Activated B cell treated with CpG ODN at 0.5 μM for 24 hours (primary cell): ENCODE measurements around the gene LCMT2. TPM values are rescaled to one million over a fixed set of nuclear protein-coding genes. Genes with fewer than 3 reads are reported as not detected.

ENCODE experiments used
- ATAC-seq: fragments of 200-7000 bp; cut with Tn5 transposase; one replicate; pipeline ENCODE4 v1.10.0; 2021; ENCODE audit warnings: low read depth, mild to moderate bottlenecking, moderate library complexity
- CTCF ChIA-PET: fragments of 350-600 bp; sonication (Branson Sonifier 250); formaldehyde crosslinking; loops from one replicate; lab custom pipeline; 2021; ENCODE audit warnings: antibody characterized with exemption; lab: Charles Lee
- POLR2A ChIA-PET: fragments of 350-600 bp; sonication (Branson Sonifier 250); formaldehyde crosslinking; loops from one replicate; lab custom pipeline; 2021; ENCODE audit warnings: antibody characterized with exemption; lab: Charles Lee
- DNase-seq: peaks from one replicate; pipeline ENCODE4 v3.0.0; 2022
- H3K27ac Mint-ChIP-seq: one replicate; pipeline ENCODE4 v1.8.0; 2020; ENCODE audit warnings: mixed read lengths
- H3K27me3 Mint-ChIP-seq: one replicate; pipeline ENCODE4 v1.8.0; 2021; ENCODE audit warnings: mixed read lengths
- H3K36me3 Mint-ChIP-seq: one replicate; pipeline ENCODE4 v1.8.0; 2021; ENCODE audit warnings: low read depth, mixed read lengths
- H3K4me1 Mint-ChIP-seq: one replicate; pipeline ENCODE4 v1.8.0; 2021; ENCODE audit warnings: mixed read lengths
- H3K4me3 Mint-ChIP-seq: one replicate; pipeline ENCODE4 v1.8.0; 2020; ENCODE audit warnings: mild to moderate bottlenecking, mixed read lengths
- H3K9me3 Mint-ChIP-seq: one replicate; pipeline ENCODE4 v1.8.0; 2020; ENCODE audit warnings: mixed read lengths
- intact Hi-C: fragments of 100-400 bp; cut with micrococcal nuclease; formaldehyde crosslinking; loops from one replicate; pipeline ENCODE4 v1.15.1; 2024
- total RNA-seq: library from RNA; stranded (reverse); gene quantifications from 2 replicates; pipeline ENCODE4 v1.2.3, GENCODE V29; 2022
- TF ChIP-seq, protein P1 (sequence below): fragments of 200-600 bp; IDR thresholded peaks from one replicate; pipeline ENCODE4 v1.8.0; 2022; ENCODE audit warnings: antibody characterized with exemption, mild to moderate bottlenecking

LCMT2 gene
- total RNA-seq, 1 donor from 2014 or later: 17.1 TPM

- ATAC-seq (no peak), DNase-seq (no peak)
- Mint-ChIP-seq H3K36me3 (peaks cover 38% of the 10 kb centered on the region), H3K27ac (no peak overlapping the region), H3K9me3 (no peaks in the 10 kb centered on the region), H3K27me3 (no peaks in the 10 kb centered on the region), H3K4me1 (peaks cover 3% of the 10 kb centered on the region), H3K4me3 (no peak overlapping the region)
- ChIA-PET POLR2A (interaction anchor here (0.6 kb wide), 1 partner anchor 642 kb away, joined by 3 read pairs; no protein-coding TSS in a partner anchor), CTCF (no interaction called here)
- intact Hi-C loops: no loop called here
- TF ChIP-seq, protein P1, sequence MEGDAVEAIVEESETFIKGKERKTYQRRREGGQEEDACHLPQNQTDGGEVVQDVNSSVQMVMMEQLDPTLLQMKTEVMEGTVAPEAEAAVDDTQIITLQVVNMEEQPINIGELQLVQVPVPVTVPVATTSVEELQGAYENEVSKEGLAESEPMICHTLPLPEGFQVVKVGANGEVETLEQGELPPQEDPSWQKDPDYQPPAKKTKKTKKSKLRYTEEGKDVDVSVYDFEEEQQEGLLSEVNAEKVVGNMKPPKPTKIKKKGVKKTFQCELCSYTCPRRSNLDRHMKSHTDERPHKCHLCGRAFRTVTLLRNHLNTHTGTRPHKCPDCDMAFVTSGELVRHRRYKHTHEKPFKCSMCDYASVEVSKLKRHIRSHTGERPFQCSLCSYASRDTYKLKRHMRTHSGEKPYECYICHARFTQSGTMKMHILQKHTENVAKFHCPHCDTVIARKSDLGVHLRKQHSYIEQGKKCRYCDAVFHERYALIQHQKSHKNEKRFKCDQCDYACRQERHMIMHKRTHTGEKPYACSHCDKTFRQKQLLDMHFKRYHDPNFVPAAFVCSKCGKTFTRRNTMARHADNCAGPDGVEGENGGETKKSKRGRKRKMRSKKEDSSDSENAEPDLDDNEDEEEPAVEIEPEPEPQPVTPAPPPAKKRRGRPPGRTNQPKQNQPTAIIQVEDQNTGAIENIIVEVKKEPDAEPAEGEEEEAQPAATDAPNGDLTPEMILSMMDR: no peak
Measured at GRCh38 chr15:43352693-43353382, 22.5 kb upstream of the LCMT2 start.

DNA sequence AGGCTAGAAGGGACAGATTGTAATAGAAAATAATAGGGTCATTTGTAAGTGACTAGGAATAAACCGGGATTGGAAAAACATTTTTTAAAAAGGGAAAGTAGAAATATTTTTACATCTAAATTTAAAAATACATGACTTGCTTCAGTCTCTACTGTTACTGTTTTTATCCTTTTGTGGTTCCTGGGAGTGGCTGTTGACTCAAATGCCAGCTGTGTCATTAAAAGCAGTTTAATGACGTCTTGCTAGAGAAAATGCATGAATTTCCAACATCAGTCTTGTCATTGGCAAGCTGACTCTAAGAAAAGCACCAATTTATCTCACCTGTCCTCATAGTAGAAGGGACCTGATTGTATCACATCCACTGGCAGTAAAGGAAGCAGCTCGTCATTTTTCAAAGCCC, 16.7 kb upstream of the LCMT2 start:
- Mint-ChIP-seq H3K27ac (no peak overlapping the region), H3K9me3 (no peaks in the 10 kb centered on the region), H3K36me3 (peaks cover 35% of the 10 kb centered on the region), H3K4me1 (no peaks in the 10 kb centered on the region), H3K4me3 (no peak overlapping the region), H3K27me3 (no peaks in the 10 kb centered on the region)
- TF ChIP-seq, protein P1: no peak
- CTCF ChIA-PET: no interaction called here
- no peak for ATAC-seq
- POLR2A ChIA-PET: no interaction called here
- intact Hi-C loops: no loop called here
- no peak for DNase-seq

- POLR2A ChIA-PET: no interaction called here
- no peaks in the 10 kb centered on the region for H3K4me1 Mint-ChIP-seq
- H3K36me3 Mint-ChIP-seq: peaks cover 31% of the 10 kb centered on the region
- intact Hi-C loops: no loop called here
- H3K27me3 Mint-ChIP-seq: no peaks in the 10 kb centered on the region
- H3K27ac Mint-ChIP-seq: no peak overlapping the region
- DNase-seq: no peak
- CTCF ChIA-PET: no interaction called here
- no peak overlapping the region for H3K4me3 Mint-ChIP-seq
- no peak for ATAC-seq
- TF ChIP-seq, protein P1: no peak
- H3K9me3 Mint-ChIP-seq: no peaks in the 10 kb centered on the region
Measured at GRCh38 chr15:43346305-43346704, 15.9 kb upstream of the LCMT2 start.

- peak overlapping the region; percentile 99 for H3K27ac Mint-ChIP-seq
- peak; percentile 23 for ATAC-seq
- peaks cover 32% of the 10 kb centered on the region for H3K4me1 Mint-ChIP-seq
- H3K9me3 Mint-ChIP-seq: no peaks in the 10 kb centered on the region
- ChIA-PET CTCF (no interaction called here), POLR2A (interaction anchor here (0.6 to 1.8 kb wide), 2 partner anchors 61 to 1057 kb away, joined by 4 to 6 read pairs; partner anchors contain the start of gene TMEM87A)
- no peak for DNase-seq
- peak overlapping the region; percentile 97 for H3K4me3 Mint-ChIP-seq
- H3K36me3 Mint-ChIP-seq: peaks cover 29% of the 10 kb centered on the region
- intact Hi-C loops: loop anchor here (1.0 to 5.0 kb wide), 6 partner anchors 40 to 1058 kb away; partner anchors contain the start of genes CCNDBP1, GANC, TMEM87A and TP53BP1
- TF ChIP-seq, protein P1: no peak
- H3K27me3 Mint-ChIP-seq: no peaks in the 10 kb centered on the region
Measured at GRCh38 chr15:43330780-43331087, 361 bp upstream of the LCMT2 start.

GRCh38 chr15:43329217-43329959, 985 bp downstream of the LCMT2 start:
- Mint-ChIP-seq H3K27me3 (no peaks in the 10 kb centered on the region), H3K4me1 (peaks cover 32% of the 10 kb centered on the region), H3K9me3 (no peaks in the 10 kb centered on the region), H3K4me3 (peak overlapping the region; percentile 97), H3K27ac (peak overlapping the region; percentile 99), H3K36me3 (peaks cover 26% of the 10 kb centered on the region)
- TF ChIP-seq, protein P1: no peak
- ChIA-PET CTCF (interaction anchor here (1.2 kb wide), 1 partner anchor 43 kb away, joined by 3 read pairs; no protein-coding TSS in a partner anchor), POLR2A (interaction anchor here (1.8 kb wide), 1 partner anchor 1056 kb away, joined by 4 read pairs; the partner anchor contains the start of gene TMEM87A)
- DNase-seq (no peak), ATAC-seq (no peak)
- intact Hi-C loops: no loop called here
